Measurements from ENCODE around the gene DACT2. TPM values are rescaled to one million over a fixed set of nuclear protein-coding genes. Genes with fewer than 3 reads are reported as not detected.
A peak's percentile ranks its signal among the peaks of the same experiment; 100 is the strongest.

Gene DACT2
- total RNA-seq, 1 donor from 2014 or later: 0.36 TPM

- H3K4me2 ChIP-seq: peak overlapping the region; percentile 97
- no peak for TF ChIP-seq EZH2 (IDR thresholded peaks at IDR 0.05)
- peaks cover 28% of the 10 kb centered on the region for H3K4me1 Mint-ChIP-seq
- H3F3A ChIP-seq (ENCODE audit: low read depth): peaks cover 39% of the 10 kb centered on the region
- peak overlapping the region; percentile 83 for H3K4me3 Mint-ChIP-seq
- H3K9me3 ChIP-seq (ENCODE audit: low read depth): peaks cover 5% of the 10 kb centered on the region
- no peaks in the 10 kb centered on the region for H3K36me3 ChIP-seq
- DNase-seq (ENCODE audit: low spot score): no peak
- no peak overlapping the region for H3K27ac ChIP-seq
- no peak overlapping the region for H2AFZ ChIP-seq (replicated peaks)
- no peak overlapping the region for H3K27ac Mint-ChIP-seq
- H3K9ac ChIP-seq: no peak overlapping the region
- peaks cover 17% of the 10 kb centered on the region for H3K9me3 Mint-ChIP-seq
- H4K20me1 ChIP-seq (ENCODE audit: low read depth): no peaks in the 10 kb centered on the region
- H3K4me3 ChIP-seq: peak overlapping the region; percentile 79
- H3K27me3 ChIP-seq: peaks cover 28% of the 10 kb centered on the region
- no peaks in the 10 kb centered on the region for H3K79me2 ChIP-seq (ENCODE audit: low read depth)
- no peaks in the 10 kb centered on the region for H3K36me3 Mint-ChIP-seq
- peaks cover 39% of the 10 kb centered on the region for H3K27me3 Mint-ChIP-seq (ENCODE audit: insufficient read depth, low read depth)
- H3K4me1 ChIP-seq: peaks cover 34% of the 10 kb centered on the region
Observed at GRCh38 chr6:168318090-168318489, 1.5 kb downstream of the DACT2 start.

DNA sequence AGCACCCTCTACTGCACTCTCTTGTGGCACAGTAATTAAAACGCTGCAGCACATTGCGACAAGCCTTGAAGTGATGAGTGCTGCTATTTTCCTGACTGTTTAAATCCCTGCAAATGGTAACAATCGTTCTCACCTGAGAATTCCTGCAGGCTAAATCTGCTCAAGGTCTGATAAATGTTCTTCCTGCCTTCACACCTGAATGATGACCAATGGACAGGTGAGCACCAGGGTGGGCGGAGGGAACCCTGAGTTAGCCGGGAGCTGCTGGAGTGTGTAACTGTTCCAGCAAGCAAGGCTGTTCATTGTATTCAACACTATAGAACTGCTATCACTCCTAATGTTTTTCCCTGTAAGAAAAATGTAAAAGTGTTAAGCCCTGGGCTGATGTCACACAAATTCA, 4.0 kb downstream of the DACT2 start:
- peaks cover 2% of the 10 kb centered on the region for H3K9me3 Mint-ChIP-seq
- H3K27ac ChIP-seq: no peak overlapping the region

GRCh38 chr6:168314948-168315347, 4.6 kb downstream of the DACT2 start:
- Mint-ChIP-seq H3K27me3 (ENCODE audit: insufficient read depth, low read depth) (peaks cover 31% of the 10 kb centered on the region), H3K27ac (no peak overlapping the region), H3K4me1 (peaks cover 38% of the 10 kb centered on the region), H3K4me3 (no peak overlapping the region), H3K36me3 (no peaks in the 10 kb centered on the region), H3K9me3 (no peaks in the 10 kb centered on the region)
- H3K79me2 ChIP-seq (ENCODE audit: low read depth): no peaks in the 10 kb centered on the region
- peak overlapping the region; percentile 59 for H3K4me2 ChIP-seq
- peaks cover 40% of the 10 kb centered on the region for H3K4me1 ChIP-seq
- peaks cover 35% of the 10 kb centered on the region for H3F3A ChIP-seq (ENCODE audit: low read depth)
- no peak overlapping the region for H3K4me3 ChIP-seq
- DNase-seq (ENCODE audit: low spot score): peak; percentile 54
- no peaks in the 10 kb centered on the region for H3K9me3 ChIP-seq (ENCODE audit: low read depth)
- H3K27me3 ChIP-seq: peaks cover 19% of the 10 kb centered on the region
- TF ChIP-seq EZH2phosphoT487 (IDR thresholded peaks at IDR 0.05): no peak
- H3K27ac ChIP-seq: no peak overlapping the region
- no peaks in the 10 kb centered on the region for H3K36me3 ChIP-seq
- no peak overlapping the region for H3K9ac ChIP-seq
- H4K20me1 ChIP-seq (ENCODE audit: low read depth): no peaks in the 10 kb centered on the region
- H2AFZ ChIP-seq (replicated peaks): no peak overlapping the region

More for the DNA sequence above, 4.0 kb downstream of the DACT2 start:
- Histone ChIP-seq H3K79me2 (ENCODE audit: low read depth) (no peaks in the 10 kb centered on the region), H2AFZ (replicated peaks) (no peak overlapping the region), H3K9ac (no peak overlapping the region), H3K9me3 (ENCODE audit: low read depth) (peaks cover 2% of the 10 kb centered on the region), H3K4me1 (peaks cover 40% of the 10 kb centered on the region), H3F3A (ENCODE audit: low read depth) (peaks cover 38% of the 10 kb centered on the region), H3K36me3 (no peaks in the 10 kb centered on the region), H3K4me2 (no peak overlapping the region), H3K4me3 (no peak overlapping the region), H3K27me3 (peaks cover 25% of the 10 kb centered on the region), H4K20me1 (ENCODE audit: low read depth) (no peaks in the 10 kb centered on the region)
- Mint-ChIP-seq H3K27me3 (ENCODE audit: insufficient read depth, low read depth) (peaks cover 34% of the 10 kb centered on the region), H3K4me3 (no peak overlapping the region), H3K36me3 (no peaks in the 10 kb centered on the region), H3K4me1 (peaks cover 37% of the 10 kb centered on the region), H3K27ac (no peak overlapping the region)
- TF ChIP-seq, protein P1, sequence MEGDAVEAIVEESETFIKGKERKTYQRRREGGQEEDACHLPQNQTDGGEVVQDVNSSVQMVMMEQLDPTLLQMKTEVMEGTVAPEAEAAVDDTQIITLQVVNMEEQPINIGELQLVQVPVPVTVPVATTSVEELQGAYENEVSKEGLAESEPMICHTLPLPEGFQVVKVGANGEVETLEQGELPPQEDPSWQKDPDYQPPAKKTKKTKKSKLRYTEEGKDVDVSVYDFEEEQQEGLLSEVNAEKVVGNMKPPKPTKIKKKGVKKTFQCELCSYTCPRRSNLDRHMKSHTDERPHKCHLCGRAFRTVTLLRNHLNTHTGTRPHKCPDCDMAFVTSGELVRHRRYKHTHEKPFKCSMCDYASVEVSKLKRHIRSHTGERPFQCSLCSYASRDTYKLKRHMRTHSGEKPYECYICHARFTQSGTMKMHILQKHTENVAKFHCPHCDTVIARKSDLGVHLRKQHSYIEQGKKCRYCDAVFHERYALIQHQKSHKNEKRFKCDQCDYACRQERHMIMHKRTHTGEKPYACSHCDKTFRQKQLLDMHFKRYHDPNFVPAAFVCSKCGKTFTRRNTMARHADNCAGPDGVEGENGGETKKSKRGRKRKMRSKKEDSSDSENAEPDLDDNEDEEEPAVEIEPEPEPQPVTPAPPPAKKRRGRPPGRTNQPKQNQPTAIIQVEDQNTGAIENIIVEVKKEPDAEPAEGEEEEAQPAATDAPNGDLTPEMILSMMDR (IDR thresholded peaks at IDR 0.05): no peak
- TF ChIP-seq EZH2phosphoT487 (IDR thresholded peaks at IDR 0.05): no peak
- TF ChIP-seq EZH2 (IDR thresholded peaks at IDR 0.05): no peak
- no peak for DNase-seq (ENCODE audit: low spot score)

GRCh38 chr6:168314021-168314420, 5.6 kb downstream of the DACT2 start:
- Mint-ChIP-seq H3K9me3 (no peaks in the 10 kb centered on the region), H3K36me3 (no peaks in the 10 kb centered on the region), H3K27ac (no peak overlapping the region), H3K27me3 (ENCODE audit: insufficient read depth, low read depth) (peaks cover 30% of the 10 kb centered on the region), H3K4me3 (no peak overlapping the region), H3K4me1 (peaks cover 41% of the 10 kb centered on the region)
- H3F3A ChIP-seq (ENCODE audit: low read depth): peaks cover 35% of the 10 kb centered on the region
- peaks cover 40% of the 10 kb centered on the region for H3K4me1 ChIP-seq
- no peaks in the 10 kb centered on the region for H4K20me1 ChIP-seq (ENCODE audit: low read depth)
- no peaks in the 10 kb centered on the region for H3K36me3 ChIP-seq
- no peak for DNase-seq (ENCODE audit: low spot score)
- peaks cover 12% of the 10 kb centered on the region for H3K27me3 ChIP-seq
- no peaks in the 10 kb centered on the region for H3K9me3 ChIP-seq (ENCODE audit: low read depth)
- peak overlapping the region; percentile 68 for H3K27ac ChIP-seq
- peak overlapping the region; percentile 2 for H2AFZ ChIP-seq (replicated peaks)
- H3K4me3 ChIP-seq: no peak overlapping the region
- H3K9ac ChIP-seq: no peak overlapping the region
- TF ChIP-seq, protein P1 (IDR thresholded peaks at IDR 0.05): no peak
- H3K4me2 ChIP-seq: peak overlapping the region; percentile 59
- H3K79me2 ChIP-seq (ENCODE audit: low read depth): no peaks in the 10 kb centered on the region

Measured in neural progenitor cell (in vitro differentiated cells).